Measurements from ENCODE around the gene ZNF629.
A peak's percentile ranks its signal among the peaks of the same experiment; 100 is the strongest.

ZNF629 gene

DNA sequence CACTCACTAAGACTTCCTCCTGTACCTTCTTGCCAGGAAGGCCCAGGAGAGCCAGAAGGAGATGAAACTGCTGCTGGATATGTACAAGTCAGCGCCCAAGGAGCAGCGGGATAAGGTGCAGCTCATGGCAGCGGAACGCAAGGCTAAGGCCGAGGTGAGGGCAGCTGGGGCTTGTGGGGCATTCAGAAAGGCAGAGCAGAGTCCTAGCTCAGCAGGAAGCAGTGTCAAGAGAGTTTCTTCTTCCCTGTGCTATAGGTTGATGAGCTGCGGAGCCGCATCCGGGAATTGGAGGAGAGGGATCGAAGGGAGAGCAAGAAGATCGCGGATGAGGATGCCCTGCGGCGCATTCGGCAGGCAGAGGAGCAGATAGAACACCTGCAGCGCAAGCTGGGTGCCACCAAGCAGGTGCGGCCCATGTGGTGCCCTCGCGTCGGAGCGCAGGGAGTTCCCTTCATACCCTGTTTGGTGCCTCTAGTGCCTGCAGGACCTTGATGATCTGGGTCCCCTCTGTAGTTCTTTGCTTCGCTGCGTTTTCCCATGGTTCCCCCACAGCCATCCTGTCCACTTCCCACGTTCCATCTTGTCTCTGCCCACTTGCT, 18.3 kb downstream of the ZNF629 start:
- DNase-seq (ENCODE audit: extremely low read depth in 1 of 2, low read depth in 1 of 2), result no peak

DNA sequence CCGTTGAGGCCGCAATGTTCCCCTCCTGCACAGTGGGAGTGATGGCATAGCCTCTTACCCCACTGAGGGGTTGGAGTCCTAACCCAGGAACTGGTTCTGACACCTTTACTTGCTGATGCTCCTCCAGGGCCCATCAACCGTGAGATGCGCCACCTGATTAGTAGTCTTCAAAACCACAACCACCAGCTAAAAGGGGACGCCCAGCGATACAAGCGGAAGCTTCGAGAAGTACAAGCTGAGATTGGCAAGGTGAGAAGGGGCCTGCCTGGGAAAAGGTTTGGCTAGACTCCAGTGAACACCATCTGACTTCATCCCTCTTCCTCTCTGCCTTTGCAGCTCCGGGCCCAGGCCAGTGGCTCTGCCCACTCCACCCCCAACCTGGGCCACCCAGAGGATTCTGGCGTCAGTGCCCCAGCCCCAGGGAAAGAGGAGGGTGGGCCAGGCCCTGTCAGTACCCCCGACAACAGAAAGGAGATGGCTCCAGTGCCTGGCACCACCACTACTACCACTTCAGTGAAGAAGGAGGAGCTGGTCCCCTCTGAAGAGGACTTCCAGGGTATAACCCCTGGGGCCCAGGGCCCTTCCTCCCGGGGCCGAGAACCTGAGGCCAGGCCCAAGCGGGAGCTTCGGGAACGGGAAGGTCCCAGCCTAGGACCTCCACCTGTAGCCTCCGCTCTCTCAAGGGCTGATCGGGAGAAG, 19.1 kb downstream of the ZNF629 start:
- DNase-seq (ENCODE audit: extremely low read depth in 1 of 2, low read depth in 1 of 2), result no peak

DNA sequence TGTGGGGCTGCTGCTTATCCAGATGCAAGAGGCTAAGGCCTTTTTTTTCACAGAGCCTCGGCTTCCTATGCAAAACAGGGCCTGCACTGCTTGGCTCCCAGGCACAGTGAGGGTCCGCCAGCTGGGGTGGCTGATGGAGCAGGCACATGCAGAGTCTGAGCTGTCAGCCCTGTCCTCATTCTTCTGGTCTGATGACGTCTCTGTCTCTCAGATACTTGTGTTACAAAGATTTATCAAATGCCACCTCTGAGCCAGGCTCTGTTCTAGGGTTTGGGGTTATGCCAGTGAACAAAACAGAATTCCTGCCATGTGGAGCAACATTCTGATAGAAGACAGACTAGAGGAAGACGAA, 20.1 kb downstream of the ZNF629 start:
- no peak for DNase-seq (ENCODE audit: extremely low read depth in 1 of 2, low read depth in 1 of 2)

DNA sequence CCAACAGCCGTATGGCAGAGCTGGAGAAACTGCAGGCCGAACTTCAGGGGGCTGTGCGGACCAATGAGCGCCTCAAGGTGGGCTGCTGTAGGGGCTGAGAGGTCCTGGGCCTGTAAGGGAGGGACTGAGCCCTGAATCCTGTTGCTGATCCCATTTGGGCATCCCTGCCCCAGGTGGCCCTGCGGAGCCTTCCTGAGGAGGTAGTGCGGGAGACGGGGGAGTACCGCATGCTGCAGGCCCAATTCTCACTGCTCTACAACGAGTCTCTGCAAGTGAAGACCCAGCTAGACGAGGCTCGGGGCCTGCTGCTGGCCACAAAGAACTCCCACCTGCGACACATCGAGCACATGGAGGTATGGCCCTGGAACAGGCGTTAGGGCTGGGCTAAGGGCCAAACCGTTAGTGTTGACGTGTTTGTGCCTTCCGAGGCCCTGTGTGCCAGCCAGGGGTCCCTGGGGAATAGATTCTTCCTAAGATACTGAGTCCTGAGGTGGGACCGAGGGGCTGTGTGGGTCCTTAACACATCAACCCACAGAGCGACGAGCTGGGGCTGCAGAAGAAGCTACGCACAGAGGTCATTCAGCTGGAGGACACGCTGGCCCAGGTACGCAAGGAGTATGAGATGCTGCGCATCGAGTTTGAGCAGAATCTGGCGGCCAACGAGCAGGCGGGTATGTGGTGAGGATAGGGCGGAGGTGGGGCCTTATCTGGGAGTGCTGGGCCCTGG, 20.6 kb downstream of the ZNF629 start:
- DNase-seq (ENCODE audit: extremely low read depth in 1 of 2, low read depth in 1 of 2), result no peak

DNA sequence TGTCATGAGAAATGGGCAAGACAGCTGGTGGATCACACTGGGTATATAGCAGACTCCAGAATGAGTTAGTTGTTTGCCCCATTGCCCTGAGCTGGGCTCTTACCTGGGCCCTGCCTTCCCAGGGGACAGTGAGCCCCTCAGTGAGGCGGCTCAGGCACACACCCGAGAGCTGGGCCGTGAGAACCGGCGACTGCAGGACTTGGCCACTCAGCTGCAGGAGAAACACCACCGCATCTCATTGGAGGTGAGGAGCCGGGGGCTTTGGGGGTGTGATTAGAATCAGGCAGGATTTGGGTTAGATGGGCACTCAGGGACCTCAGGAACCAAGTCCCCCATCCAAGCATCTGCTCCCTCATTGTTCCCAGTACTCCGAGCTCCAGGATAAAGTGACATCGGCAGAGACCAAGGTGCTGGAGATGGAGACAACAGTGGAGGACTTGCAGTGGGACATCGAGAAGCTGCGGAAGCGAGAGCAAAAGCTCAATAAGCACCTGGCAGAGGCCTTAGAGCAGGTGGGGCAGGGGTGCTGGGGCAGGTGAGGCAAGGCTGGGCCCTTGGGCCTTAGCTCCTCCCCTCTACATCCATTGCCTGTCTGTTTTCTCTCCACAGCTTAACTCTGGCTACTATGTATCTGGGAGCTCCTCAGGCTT, 22.1 kb downstream of the ZNF629 start:
- no peak for DNase-seq (ENCODE audit: extremely low read depth in 1 of 2, low read depth in 1 of 2)

DNA sequence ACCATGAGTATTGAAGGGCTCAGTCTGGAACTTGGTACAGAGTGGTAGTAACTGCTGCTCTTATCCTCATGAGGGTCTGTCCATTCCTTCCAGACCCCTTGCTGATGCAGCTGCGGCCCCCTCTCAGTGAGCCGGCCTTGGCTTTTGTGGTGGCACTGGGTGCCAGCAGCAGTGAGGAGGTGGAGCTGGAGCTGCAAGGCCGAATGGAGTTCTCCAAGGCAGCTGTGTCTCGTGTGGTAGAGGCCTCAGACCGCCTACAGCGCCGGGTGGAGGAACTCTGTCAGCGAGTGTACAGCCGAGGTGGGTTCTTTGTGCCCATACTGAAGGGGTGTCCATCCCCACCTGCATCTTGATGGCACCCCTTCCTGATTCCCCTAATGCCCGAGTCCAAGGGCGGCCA, 22.9 kb downstream of the ZNF629 start:
- DNase-seq (ENCODE audit: extremely low read depth in 1 of 2, low read depth in 1 of 2), result no peak

DNA sequence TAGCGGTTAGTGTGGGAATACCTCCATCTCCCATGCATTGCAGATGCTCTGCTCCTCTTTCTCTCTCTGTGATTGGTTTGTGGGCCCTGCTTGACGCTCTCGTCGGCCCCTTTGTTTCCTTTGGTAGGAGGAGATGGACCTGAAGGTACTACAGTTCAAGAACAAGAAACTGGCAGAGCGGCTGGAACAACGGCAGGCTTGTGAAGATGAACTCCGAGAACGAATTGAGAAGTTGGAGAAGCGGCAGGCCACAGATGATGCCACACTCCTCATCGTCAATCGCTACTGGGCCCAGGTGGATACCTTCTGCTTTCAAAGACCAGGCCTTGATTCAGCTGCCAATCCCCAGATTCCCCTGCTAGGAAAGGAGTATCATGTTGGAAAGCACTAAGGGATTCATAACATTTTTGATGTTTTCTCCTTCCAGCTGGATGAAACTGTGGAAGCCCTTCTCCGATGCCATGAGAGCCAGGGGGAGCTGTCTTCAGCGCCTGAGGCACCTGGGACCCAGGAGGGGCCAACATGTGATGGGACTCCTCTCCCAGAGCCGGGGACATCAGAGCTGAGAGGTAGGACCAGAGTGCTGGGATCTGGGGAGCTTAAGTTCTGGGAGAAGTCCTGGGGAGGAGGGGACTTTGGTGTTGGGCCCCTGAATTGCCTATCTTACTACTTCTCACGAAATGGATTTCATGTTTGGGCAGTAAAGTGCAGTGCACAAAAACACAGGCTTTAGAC, 23.8 kb downstream of the ZNF629 start:
- no peak for DNase-seq (ENCODE audit: extremely low read depth in 1 of 2, low read depth in 1 of 2)

DNA sequence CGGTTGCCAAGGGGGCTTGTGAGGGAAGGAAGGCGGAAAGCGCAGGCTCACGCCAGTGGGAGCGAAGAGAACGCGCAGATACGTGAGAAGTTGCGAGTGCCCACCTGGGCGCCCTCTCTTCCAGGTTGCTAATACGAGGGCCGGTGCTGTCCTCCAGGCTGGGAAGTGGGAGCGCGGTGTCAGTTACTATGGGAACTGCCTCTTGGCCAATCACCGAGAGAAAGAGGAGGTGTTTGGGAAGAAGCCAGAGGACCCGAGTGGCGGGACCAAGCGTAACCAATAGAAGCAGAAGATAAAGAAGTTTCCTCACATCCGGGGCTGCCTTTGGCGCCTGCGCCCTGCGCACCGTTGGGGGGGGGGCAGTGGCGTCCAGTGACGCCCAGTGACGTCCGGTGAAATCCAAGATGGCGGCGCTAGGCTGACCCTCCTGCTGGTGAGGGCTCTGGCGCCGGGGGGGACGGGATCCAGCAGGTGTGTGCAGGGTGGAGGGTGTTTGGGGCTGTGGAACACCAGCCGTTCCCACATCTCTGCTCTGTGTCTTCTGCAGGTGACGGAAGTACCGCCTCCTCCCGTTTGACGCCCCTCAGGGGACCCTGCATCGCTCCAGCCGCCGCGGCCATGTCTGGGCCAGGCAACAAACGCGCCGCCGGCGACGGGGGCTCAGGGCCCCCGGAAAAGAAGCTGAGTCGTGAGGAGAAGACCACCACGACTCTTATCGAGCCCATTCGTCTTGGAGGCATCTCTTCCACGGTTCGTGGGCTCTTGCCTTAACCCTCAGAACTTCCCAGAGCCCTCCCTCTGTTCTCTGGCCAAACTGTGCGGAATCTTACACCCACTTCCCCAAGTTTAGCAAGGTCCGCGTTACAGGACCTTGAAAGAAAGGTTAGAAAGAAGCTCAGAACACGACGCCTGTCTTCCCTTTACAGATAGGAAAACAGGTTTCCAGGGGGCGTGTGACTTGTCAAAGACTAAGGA, 24.8 kb downstream of the ZNF629 start, which contains the start of the genes CFAP119 and RNF40:
Gene CFAP119 (minus strand): TSS at position 135 of the 975 bp plus-strand sequence. CDS start 314 bp downstream, outside the sequence.
Gene RNF40 (plus strand): TSS at position 395 of the 975 bp plus-strand sequence. CDS start 224 bp downstream, at position 619.
- peak; percentile 90 to 91 for DNase-seq (ENCODE audit: extremely low read depth in 1 of 2, low read depth in 1 of 2)

DNA sequence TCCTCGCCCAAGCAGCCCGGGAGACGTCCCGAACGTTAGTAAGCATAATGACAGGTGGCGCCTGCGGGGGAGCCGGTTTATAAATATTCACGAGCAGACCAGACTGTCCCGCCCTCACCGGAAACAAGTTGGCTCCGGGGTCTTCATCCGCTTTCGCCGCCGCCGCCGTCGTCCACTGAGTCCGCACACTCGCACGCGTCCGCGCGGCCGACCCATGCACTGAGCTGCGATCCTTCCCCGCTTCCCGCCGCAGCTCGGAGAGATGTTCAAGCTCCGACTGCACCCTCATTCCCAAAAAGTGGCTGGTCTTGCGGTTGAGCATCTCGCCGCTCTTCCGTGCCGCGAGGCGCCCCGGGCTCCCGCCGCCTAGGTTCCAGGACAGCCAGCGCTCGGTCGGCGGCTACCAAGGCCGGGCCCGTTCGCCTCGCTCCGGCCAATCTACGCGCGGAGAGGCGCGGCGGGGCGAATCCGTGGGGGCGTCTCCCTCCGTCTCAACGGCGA, 25.5 kb downstream of the ZNF629 start:
- no peak for DNase-seq (ENCODE audit: extremely low read depth in 1 of 2, low read depth in 1 of 2)

DNA sequence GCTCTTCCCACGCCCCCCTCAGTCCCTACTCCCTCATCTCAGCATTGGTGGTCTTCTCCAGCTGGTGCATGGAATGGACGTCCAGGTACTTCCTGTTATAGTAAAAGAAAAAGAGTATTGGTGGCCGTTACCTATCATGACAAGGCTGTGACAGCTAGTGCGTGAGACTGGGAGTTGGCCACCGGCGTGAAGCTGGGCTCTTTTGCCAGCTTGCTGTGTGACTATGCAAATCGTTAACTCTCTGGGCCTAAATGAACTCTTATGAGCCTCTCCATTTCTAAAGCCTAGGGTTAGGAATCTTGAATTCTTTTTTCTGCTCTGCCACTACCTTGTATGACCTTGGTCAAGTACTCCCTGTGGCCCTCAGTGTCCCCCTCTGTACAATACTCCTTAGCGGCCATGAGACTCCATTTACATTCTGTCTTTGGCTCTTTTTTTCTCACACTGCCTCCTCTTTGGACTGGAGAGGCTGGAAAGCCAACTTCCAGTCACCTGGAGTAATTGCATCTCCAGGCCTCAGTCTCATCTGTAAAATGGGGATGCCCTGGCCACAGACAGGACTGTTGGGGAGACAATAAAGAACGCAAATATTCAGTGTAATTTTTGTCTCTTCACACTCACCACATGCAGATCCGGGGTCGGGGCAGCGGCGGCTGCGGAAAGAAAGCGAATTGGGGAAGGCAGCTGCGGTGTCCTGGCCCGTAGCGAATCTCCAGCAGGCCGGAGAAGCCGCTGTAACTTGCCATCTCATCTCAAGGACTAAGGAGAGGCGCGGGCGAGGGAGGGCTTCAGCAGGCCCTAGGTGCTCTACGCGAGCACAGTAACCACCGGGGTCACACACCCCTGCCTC, 26.2 kb downstream of the ZNF629 start:
- no peak for DNase-seq (ENCODE audit: extremely low read depth in 1 of 2, low read depth in 1 of 2)

DNA sequence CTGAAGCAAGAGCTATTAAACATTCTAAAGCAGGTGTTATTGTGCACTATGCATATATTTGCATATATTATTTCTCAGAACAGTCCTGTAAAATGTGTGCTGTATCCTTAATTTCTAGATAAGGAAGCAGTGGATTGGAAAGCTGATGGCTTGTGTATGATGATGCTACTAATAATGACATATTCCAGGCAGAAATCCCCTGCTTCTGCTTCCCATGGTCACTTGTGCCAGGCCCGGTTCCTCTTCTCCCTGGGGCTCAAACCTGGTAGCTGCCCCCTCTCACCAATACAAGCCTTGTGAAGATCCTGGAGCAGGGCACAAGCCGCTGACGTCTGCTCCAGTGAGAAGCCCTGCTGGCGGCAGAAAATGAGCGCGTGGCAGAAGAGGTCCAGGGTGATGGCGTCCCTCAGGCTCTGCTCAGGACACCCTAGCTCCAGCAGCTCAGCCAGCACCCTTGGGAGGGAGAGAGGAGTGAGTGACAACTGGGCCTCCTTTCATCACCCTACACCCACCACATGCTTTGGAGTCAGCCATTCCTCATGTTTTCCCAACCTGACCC, 26.9 kb downstream of the ZNF629 start:
- DNase-seq (ENCODE audit: extremely low read depth in 1 of 2, low read depth in 1 of 2), result no peak

DNA sequence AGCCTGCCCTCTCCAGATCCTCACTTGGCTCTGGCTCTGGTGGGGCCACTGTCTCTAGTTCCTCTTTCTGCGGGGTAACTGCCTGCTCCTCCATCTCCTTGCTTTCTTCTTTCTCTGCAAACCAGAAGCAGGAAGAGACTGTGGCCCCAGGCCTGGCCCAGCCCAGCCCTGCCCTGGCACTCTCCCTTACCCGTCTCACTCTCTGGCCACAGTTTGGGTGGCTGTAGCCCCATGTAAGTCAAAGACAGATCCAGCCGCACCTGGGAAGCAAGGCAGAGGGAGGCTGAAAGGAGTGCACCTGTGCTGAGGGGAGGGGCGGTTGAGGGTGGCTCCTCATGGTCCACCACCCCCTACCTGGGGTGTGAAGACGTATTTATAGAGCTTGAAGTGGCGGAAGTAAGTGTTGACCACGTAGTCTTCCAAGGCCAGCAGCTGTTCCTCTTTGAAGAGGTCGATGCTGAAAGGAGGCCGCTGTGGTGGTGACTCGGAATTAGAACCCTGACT, 28.0 kb downstream of the ZNF629 start:
- DNase-seq (ENCODE audit: extremely low read depth in 1 of 2, low read depth in 1 of 2), result no peak

DNA sequence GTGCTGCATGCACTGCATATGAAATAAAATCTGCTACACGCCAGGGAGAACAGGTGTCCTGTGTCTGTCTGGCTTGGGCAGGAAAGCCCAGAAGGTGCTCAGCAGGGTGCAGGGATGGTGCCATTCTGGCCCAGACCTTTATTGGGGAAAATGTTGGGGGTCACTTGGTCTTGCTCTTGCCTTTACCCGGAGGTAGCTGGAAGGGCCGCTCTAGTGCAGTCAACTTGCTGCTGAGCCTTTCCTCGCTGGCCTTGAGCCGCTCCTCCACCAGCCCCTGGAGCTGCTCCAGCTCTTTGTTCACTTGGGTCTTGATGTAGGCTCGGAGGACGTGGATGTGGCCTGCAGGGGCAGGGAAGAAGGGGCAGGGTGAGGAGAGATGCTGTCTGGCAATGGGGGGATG, 29.7 kb downstream of the ZNF629 start:
- no peak for DNase-seq (ENCODE audit: extremely low read depth in 1 of 2, low read depth in 1 of 2)

DNA sequence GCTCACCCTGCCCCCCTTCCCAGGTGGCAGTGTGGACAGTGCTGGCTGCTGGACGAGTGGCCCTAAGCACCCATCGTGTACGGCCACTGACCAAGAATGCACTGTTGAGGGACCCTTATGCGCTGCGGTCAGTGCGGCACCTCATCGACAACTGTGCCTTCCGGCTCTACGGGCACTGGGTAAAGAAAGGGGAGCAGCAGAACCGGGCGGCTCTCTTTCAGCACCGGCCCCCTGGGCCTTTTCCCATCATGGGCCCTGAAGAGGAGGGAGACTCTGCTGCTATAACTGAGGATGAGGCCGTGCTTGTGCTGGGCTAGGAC, 30.3 kb downstream of the ZNF629 start:
- no peak for DNase-seq (ENCODE audit: extremely low read depth in 1 of 2, low read depth in 1 of 2)

DNA sequence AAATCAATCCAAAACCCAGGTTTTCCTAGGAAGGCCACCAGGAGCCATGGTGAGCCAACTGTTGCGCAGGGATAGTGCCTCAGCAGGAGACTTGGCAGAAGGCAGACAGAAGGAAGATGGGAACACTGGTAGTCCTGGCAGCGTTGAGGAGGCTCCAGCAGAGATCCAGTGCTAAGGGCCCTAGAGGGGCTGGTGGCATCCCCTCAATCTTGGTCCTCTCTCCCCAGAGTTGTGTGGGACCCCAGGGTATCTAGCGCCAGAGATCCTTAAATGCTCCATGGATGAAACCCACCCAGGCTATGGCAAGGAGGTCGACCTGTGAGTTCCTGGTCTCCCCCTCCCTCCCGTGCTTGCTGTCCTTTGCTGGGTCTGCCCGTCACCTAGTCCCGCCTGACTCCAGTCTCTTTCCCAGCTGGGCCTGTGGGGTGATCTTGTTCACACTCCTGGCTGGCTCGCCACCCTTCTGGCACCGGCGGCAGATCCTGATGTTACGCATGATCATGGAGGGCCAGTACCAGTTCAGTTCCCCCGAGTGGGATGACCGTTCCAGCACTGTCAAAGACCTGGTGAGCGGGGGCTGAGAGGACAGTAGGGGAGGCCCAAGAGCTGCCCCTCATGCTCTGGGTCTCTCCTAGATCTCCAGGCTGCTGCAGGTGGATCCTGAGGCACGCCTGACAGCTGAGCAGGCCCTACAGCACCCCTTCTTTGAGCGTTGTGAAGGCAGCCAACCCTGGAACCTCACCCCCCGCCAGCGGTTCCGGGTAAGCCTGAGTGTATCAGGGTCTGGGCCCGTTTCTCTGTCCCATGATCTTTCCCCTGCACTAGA, 30.8 kb downstream of the ZNF629 start:
- no peak for DNase-seq (ENCODE audit: extremely low read depth in 1 of 2, low read depth in 1 of 2)

DNA sequence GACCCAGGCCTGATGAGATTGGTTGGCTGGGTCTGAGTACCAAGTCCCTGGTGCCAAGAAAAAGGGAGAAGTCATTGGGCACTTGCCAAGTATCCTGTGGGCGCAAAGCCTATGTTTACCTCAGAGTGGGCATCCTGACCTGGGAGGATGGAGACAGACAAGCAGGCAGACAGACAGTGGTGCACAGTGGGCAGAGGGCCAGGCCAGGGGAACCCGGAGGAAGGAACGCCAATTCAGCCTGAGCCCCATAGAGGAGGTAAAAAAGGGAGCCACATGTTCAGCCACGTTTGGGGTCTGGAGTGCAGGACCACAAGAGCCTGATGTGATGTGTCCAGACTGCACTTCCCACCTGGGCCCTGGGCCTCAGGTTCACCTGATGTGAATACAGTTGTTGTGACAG, 33.4 kb downstream of the ZNF629 start:
- no peak for DNase-seq (ENCODE audit: extremely low read depth in 1 of 2, low read depth in 1 of 2)

DNA sequence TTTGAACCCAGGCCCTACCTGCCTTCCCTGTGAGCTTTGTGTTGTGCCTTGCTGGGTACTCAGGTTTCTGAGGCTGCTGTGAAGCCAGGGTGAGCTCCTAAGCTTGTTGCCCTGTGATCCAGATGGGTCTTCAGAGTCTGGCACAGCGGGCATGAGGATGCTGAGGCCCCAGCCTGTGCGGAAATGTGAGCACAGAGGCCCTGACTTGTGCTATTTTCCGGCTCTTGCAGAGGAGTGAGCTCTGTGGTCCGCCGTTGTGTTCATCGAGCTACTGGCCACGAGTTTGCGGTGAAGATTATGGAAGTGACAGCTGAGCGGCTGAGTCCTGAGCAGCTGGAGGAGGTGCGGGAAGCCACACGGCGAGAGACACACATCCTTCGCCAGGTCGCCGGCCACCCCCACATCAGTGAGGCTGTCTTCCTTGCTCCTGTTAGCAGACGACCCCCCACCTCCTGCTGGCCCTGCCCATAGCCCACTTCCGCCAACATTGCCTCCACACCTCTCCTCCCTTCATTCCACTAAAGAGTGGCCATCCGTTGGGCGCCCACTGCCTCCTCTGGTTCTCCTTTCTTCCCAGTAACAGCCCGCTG, 36.0 kb downstream of the ZNF629 start:
- no peak for DNase-seq (ENCODE audit: extremely low read depth in 1 of 2, low read depth in 1 of 2)

All from stimulated activated CD8-positive, alpha-beta memory T cell treated with anti-CD3 and anti-CD28 coated beads, Interleukin-7, amount 100 ng/mL, for 48 hours (primary cell).